ENCODE data around the gene HCN4. TPM values are rescaled to one million over a fixed set of nuclear protein-coding genes. Genes with fewer than 3 reads are reported as not detected.

HCN4 gene
- total RNA-seq, 1 experiment from 2014 or later, result 10.5 TPM

GRCh38 chr15:73341886-73342600 is 26.7 kb downstream of the HCN4 start (continued):
- no peak for TF ChIP-seq MLX (CRISPR knock-in tag; IDR thresholded peaks at IDR 0.05)
- no peak for TF ChIP-seq AFF4 (CRISPR knock-in tag; IDR thresholded peaks at IDR 0.05; ENCODE audit: borderline replicate concordance)
- TF ChIP-seq TEAD4 (CRISPR knock-in tag; IDR thresholded peaks at IDR 0.05), result no peak
- no peak for TF ChIP-seq JAZF1 (CRISPR knock-in tag; IDR thresholded peaks at IDR 0.05)
- TF ChIP-seq RORB (CRISPR knock-in tag; IDR thresholded peaks at IDR 0.05), result no peak
- no peak for TF ChIP-seq TEAD1 (CRISPR knock-in tag; IDR thresholded peaks at IDR 0.05)
- TF ChIP-seq FOXP4 (CRISPR knock-in tag; IDR thresholded peaks at IDR 0.05), result no peak

GRCh38 chr15:73340502-73341192 is 28.1 kb downstream of the HCN4 start:
- Mint-ChIP-seq H3K4me1 (no peaks in the 10 kb centered on the region), H3K36me3 (peaks cover 14% of the 10 kb centered on the region), H3K27ac (no peak overlapping the region), H3K27me3 (ENCODE audit: low read depth) (no peaks in the 10 kb centered on the region), H3K9me3 (peaks cover 9% of the 10 kb centered on the region), H3K4me3 (no peak overlapping the region)
- DNase-seq (ENCODE audit: low spot score) (no peak), ATAC-seq (no peak)
- ChIA-PET POLR2A (no interaction called here), CTCF (interaction anchor here (1.0 kb wide), 1 partner anchor 619 kb away, joined by 3 read pairs; no protein-coding TSS in a partner anchor)
- TF ChIP-seq FOXK1 (CRISPR knock-in tag; IDR thresholded peaks at IDR 0.05), result no peak
- TF ChIP-seq, protein P1, sequence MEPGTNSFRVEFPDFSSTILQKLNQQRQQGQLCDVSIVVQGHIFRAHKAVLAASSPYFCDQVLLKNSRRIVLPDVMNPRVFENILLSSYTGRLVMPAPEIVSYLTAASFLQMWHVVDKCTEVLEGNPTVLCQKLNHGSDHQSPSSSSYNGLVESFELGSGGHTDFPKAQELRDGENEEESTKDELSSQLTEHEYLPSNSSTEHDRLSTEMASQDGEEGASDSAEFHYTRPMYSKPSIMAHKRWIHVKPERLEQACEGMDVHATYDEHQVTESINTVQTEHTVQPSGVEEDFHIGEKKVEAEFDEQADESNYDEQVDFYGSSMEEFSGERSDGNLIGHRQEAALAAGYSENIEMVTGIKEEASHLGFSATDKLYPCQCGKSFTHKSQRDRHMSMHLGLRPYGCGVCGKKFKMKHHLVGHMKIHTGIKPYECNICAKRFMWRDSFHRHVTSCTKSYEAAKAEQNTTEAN (CRISPR knock-in tag; IDR thresholded peaks at IDR 0.05), result no peak
- no peak for TF ChIP-seq GTF2I (CRISPR knock-in tag; conservative IDR thresholded peaks at IDR 0.05)
- no peak for TF ChIP-seq SP1 (CRISPR knock-in tag; conservative IDR thresholded peaks at IDR 0.05)
- TF ChIP-seq ZNF532 (CRISPR knock-in tag; IDR thresholded peaks at IDR 0.05; ENCODE audit: borderline replicate concordance), result no peak
- no peak for TF ChIP-seq AFF4 (CRISPR knock-in tag; IDR thresholded peaks at IDR 0.05; ENCODE audit: borderline replicate concordance)
- TF ChIP-seq ELF4 (CRISPR knock-in tag; IDR thresholded peaks at IDR 0.05; ENCODE audit: low read depth), result no peak
- TF ChIP-seq ATF3 (CRISPR knock-in tag; conservative IDR thresholded peaks at IDR 0.05), result no peak
- TF ChIP-seq SOX15 (CRISPR knock-in tag; IDR thresholded peaks at IDR 0.05), result no peak
- TF ChIP-seq NFYB (CRISPR knock-in tag; conservative IDR thresholded peaks at IDR 0.05; ENCODE audit: low read depth), result no peak
- no peak for TF ChIP-seq MYBL2 (CRISPR knock-in tag; IDR thresholded peaks at IDR 0.05)

Measured in WTC11 (cell line).